ENCODE results near the gene DPP8. TPM values are rescaled to one million over a fixed set of nuclear protein-coding genes. Genes with fewer than 3 reads are reported as not detected.

Gene DPP8
- total RNA-seq, 1 experiment from 2014 or later, result 25.6 TPM

Small RNA genes lying within 50 kb of the gene (small RNA-seq; reads per million reads assigned to genes)
- 0 reads per million in 2 experiments for gene AC105129.1
- gene RF00019, result 0 reads per million in 2 experiments
- gene RNU6-19P, result 0 reads per million in 2 experiments

Other genes with a start within 250 kb of the DPP8 start
- 11.8 and 12.9 TPM in 2 replicates for gene PARP16, start 230.8 kb downstream of the DPP8 start, total RNA-seq (2014; rRNA removed; shearing (Covaris generic))
- not detected in 2 replicates for gene RNU5A-1, start 221.6 kb downstream of the DPP8 start, total RNA-seq (2014; rRNA removed; shearing (Covaris generic))
- not detected in 2 replicates for gene RNU5B-1, start 213.0 kb downstream of the DPP8 start, total RNA-seq (2014; rRNA removed; shearing (Covaris generic))
- gene IGDCC3, start 139.7 kb downstream of the DPP8 start, total RNA-seq (2014; rRNA removed; shearing (Covaris generic)), result not detected in 2 replicates
- gene IGDCC4, start 94.7 kb downstream of the DPP8 start, total RNA-seq (2014; rRNA removed; shearing (Covaris generic)), result 0.29 and 0.74 TPM in 2 replicates
- 93.8 and 108 TPM in 2 replicates for gene HACD3, start 12.8 kb upstream of the DPP8 start, total RNA-seq (2014; rRNA removed; shearing (Covaris generic))
- gene INTS14, start 93.4 kb upstream of the DPP8 start, total RNA-seq (2014; rRNA removed; shearing (Covaris generic)), result 52.7 and 60.3 TPM in 2 replicates
- gene SLC24A1, start 104.2 kb upstream of the DPP8 start, total RNA-seq (2014; rRNA removed; shearing (Covaris generic)), result 3.9 and 4.4 TPM in 2 replicates